ENCODE data around the gene TFDP2. TPM values are rescaled to one million over a fixed set of nuclear protein-coding genes. Genes with fewer than 3 reads are reported as not detected.

Gene TFDP2
- total and polyA plus RNA-seq, 2 of the 8 experiments (the other 6 are each of a cell fraction or from before 2014, with no cell fraction given): 41.1 to 119 TPM

GRCh38 chr3:141959589-141960554 lies 189.5 kb downstream of the TFDP2 start:
- Histone ChIP-seq H3K9ac (replicated peaks in 1 of 4; ENCODE audit: extremely low read depth in 1 of 4, low read depth in 3 of 4, low read length in 3 of 4) (no peak overlapping the region), H3K14ac (ENCODE audit: insufficient read length) (no peak overlapping the region), H2BK20ac (ENCODE audit: low read length) (no peak overlapping the region), H2AFZ (ENCODE audit: low read length) (no peak overlapping the region), H3K23ac (ENCODE audit: insufficient read length) (no peak overlapping the region), H3K4me3 (ENCODE audit: extremely low read depth in 1 of 4, insufficient read depth in 2 of 4, low read depth in 3 of 4, low read length in 4 of 4) (no peak overlapping the region), H3K27me3 (replicated peaks in 1 of 4; ENCODE audit: control insufficient read depth in 3 of 4, extremely low read depth in 1 of 4, insufficient read depth in 3 of 4, low read length in 3 of 4) (no peaks in the 10 kb centered on the region), H2BK5ac (ENCODE audit: low read depth, low read length) (no peak overlapping the region), H4K91ac (replicated peaks; ENCODE audit: insufficient read length, low read length) (no peak overlapping the region), H3K4ac (replicated peaks; ENCODE audit: insufficient read length, low read depth, low read length) (no peak overlapping the region), H3K4me2 (ENCODE audit: insufficient read depth in 1 of 2, low read depth in 2 of 2, low read length in 2 of 2) (no peak overlapping the region), H3K27ac (ENCODE audit: low read depth, low read length) (no peak overlapping the region), H2BK12ac (ENCODE audit: low read depth, low read length) (no peak overlapping the region), H3K9me3 (ENCODE audit: insufficient read depth in 2 of 2, low read depth in 1 of 2, low read length in 1 of 2) (no peaks in the 10 kb centered on the region), H3K79me1 (ENCODE audit: low read depth, low read length) (no peaks in the 10 kb centered on the region), H4K5ac (ENCODE audit: insufficient read length, low read depth, low read length) (no peak overlapping the region), H4K8ac (ENCODE audit: extremely low read depth, insufficient read depth, low read length) (no peak overlapping the region), H2AK5ac (ENCODE audit: low read depth, low read length) (no peak overlapping the region), H3K79me2 (ENCODE audit: control insufficient read depth in 1 of 2, insufficient read depth in 2 of 2, low read length in 2 of 2) (no peaks in the 10 kb centered on the region), H4K20me1 (replicated peaks in 1 of 2; ENCODE audit: control insufficient read depth in 1 of 2, insufficient read depth in 2 of 2, low read length in 2 of 2) (peaks cover 0 to 2% of the 10 kb centered on the region in 2 experiments), H3K4me1 (replicated peaks in 1 of 4; ENCODE audit: control insufficient read depth in 3 of 4, insufficient read depth in 4 of 4, low read length in 3 of 4) (no peaks in the 10 kb centered on the region), H2BK15ac (ENCODE audit: low read length) (no peak overlapping the region), H3K23me2 (ENCODE audit: low read depth, low read length) (no peaks in the 10 kb centered on the region), H3K36me3 (ENCODE audit: control insufficient read depth in 2 of 4, insufficient read depth in 4 of 4, low read length in 3 of 4) (peaks cover 2 to 45% (median 37%) of the 10 kb centered on the region in 4 experiments; a peak in 6 of 8 replicates), H3K18ac (ENCODE audit: extremely low read depth, low read length) (no peak overlapping the region), H2BK120ac (replicated peaks; ENCODE audit: low read depth, low read length) (no peak overlapping the region), H3K56ac (replicated peaks; ENCODE audit: insufficient read length, low read depth, low read length) (no peak overlapping the region)
- ChIA-PET POLR2A (ENCODE audit: partially characterized antibody) (no interaction called here), CTCF (ENCODE audit: partially characterized antibody) (interaction anchor here (0.8 to 1.2 kb wide), 2 partner anchors 10 to 252 kb away, joined by 3 to 4 read pairs; no protein-coding TSS in a partner anchor)
- FAIRE-seq: no peak
- no peak for DNase-seq (ENCODE audit: low read depth in 1 of 2, low spot score in 2 of 2)
- WGBS, 2 experiments (ENCODE audit: extremely low coverage in 1 of 2, insufficient coverage in 1 of 2, insufficient read length in 1 of 2, insufficient replicate concordance in 2 of 2, low coverage in 1 of 2, low lambda C conversion rate in 2 of 2, missing lambda C conversion rate in 1 of 2): 87% methylated on average over 8 of the region's 8 CpGs; no CpG with 5 or more reads in 1 of the 2 experiments
- TF ChIP-seq SP2 (IDR thresholded peaks at IDR 0.05; ENCODE audit: low read length) (no peak), ASH2L (IDR thresholded peaks at IDR 0.05; ENCODE audit: low read length) (no peak), SRF (IDR thresholded peaks at IDR 0.05; ENCODE audit: low read depth, low read length) (no peak), ZNF274 (IDR thresholded peaks at IDR 0.05; ENCODE audit: borderline replicate concordance, extremely low read depth, low read length) (no peak)

Measured in H1 (cell line).